ENCODE results near the gene DOCK2.
A peak's percentile ranks its signal among the peaks of the same experiment; 100 is the strongest.

The DOCK2 gene

DNA sequence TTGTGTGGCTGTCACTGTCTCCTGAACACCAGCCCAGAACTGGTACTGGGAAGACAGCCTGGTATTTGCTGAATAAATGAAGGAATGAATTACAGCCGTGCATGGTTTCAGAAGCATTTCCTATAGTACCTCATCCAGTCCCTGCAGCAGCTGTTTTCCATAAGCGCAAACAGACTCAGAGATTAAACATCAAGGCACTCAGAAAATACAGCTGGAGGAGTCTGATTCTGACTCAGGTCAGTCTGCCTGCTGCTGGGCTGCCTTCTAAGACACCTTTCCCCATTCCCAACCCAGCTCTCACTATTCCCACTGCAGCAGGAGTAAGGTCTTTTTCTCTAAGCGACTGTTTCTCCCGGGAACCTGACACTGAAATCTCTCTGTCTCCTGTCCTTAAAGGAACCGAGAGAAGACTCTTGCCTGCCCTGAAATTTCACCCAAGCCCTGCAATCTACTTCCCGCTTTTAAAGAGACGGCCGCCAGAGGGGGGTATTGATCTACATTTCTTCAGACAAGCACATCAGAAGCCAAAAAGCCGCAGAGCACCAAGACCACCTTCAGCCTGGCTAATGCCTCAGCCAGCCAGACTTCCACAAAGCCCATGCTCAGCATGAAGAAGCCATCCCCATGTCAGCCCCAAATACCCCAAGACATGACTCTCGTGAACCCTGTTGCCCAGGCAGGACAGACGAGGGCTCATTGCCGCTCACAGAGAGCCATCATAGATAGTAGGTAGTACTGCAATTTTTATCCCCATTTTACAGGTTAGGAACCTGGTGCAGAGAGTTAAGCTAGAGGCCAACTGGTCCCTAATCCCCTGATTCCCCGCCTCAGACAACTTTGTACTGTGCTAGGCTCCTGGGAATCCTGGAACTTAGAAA lies 463.2 kb downstream of the DOCK2 start:
- POLR2A ChIA-PET, result no interaction called here
- CTCF ChIA-PET, result interaction anchor here (0.6 to 5.5 kb wide), 33 partner anchors 10 to 533 kb away, joined by 3 to 169 read pairs (median 4); no protein-coding TSS in a partner anchor

DNA sequence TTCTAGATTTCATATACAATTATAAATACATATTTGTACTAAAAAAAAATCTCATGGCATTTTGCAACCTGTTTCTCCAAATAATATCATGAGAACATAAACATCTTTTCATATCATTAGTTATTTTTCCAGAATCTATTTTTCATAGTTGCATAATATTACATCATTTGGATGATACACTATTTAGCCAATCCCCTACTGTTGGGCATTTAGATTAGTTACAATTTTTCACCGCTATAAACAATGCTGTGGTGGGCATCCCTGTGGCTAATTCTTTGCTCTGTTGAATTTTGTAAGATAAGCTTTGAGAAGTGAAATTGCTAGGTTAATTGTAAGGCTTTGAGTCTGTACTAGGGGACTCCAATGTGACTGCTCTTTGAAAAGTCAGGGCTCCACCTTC lies 466.4 kb downstream of the DOCK2 start:
- Histone ChIP-seq H3K4me3 (ENCODE audit: low read depth, low read length) (no peak overlapping the region), H3K9me3 (ENCODE audit: control insufficient read depth, insufficient read depth, low read depth, low read length) (no peaks in the 10 kb centered on the region), H3K27ac (ENCODE audit: extremely low read depth, low read depth, low read length) (no peak overlapping the region), H3K4me1 (ENCODE audit: control insufficient read depth, insufficient read depth, low read length) (no peaks in the 10 kb centered on the region), H3K36me3 (ENCODE audit: control insufficient read depth in 2 of 2, insufficient read depth in 1 of 2, low read length in 2 of 2) (no peaks in the 10 kb centered on the region)
- POLR2A ChIA-PET, result no interaction called here
- CTCF ChIA-PET, result interaction anchor here (0.7 kb wide), 1 partner anchor 688 kb away, joined by 3 read pairs; no protein-coding TSS in a partner anchor
- no peak for TF ChIP-seq BCL11B (tag by site-specific recombination; IDR thresholded peaks at IDR 0.05; ENCODE audit: low read depth)
- TF ChIP-seq FEZF1 (tag by site-specific recombination; IDR thresholded peaks at IDR 0.05), result no peak
- peak; percentile 95 for TF ChIP-seq MZF1 (tag by site-specific recombination; IDR thresholded peaks at IDR 0.05; ENCODE audit: borderline replicate concordance)

More for the DNA sequence above, 463.2 kb downstream of the DOCK2 start:
- TF ChIP-seq, protein P1, sequence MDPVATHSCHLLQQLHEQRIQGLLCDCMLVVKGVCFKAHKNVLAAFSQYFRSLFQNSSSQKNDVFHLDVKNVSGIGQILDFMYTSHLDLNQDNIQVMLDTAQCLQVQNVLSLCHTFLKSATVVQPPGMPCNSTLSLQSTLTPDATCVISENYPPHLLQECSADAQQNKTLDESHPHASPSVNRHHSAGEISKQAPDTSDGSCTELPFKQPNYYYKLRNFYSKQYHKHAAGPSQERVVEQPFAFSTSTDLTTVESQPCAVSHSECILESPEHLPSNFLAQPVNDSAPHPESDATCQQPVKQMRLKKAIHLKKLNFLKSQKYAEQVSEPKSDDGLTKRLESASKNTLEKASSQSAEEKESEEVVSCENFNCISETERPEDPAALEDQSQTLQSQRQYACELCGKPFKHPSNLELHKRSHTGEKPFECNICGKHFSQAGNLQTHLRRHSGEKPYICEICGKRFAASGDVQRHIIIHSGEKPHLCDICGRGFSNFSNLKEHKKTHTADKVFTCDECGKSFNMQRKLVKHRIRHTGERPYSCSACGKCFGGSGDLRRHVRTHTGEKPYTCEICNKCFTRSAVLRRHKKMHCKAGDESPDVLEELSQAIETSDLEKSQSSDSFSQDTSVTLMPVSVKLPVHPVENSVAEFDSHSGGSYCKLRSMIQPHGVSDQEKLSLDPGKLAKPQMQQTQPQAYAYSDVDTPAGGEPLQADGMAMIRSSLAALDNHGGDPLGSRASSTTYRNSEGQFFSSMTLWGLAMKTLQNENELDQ (tag by site-specific recombination; IDR thresholded peaks at IDR 0.05; ENCODE audit: low read depth), result no peak
- TF ChIP-seq HOXA7 (CRISPR knock-in tag; IDR thresholded peaks at IDR 0.05; ENCODE audit: borderline replicate concordance) (no peak), KLF10 (tag by site-specific recombination; IDR thresholded peaks at IDR 0.05) (no peak), ZNF140 (tag by site-specific recombination; IDR thresholded peaks at IDR 0.05) (no peak), ZNF654 (tag by site-specific recombination; IDR thresholded peaks at IDR 0.05; ENCODE audit: low read depth) (peak; percentile 68), ZNF514 (tag by site-specific recombination; IDR thresholded peaks at IDR 0.05) (no peak)
- TF ChIP-seq, protein P2, sequence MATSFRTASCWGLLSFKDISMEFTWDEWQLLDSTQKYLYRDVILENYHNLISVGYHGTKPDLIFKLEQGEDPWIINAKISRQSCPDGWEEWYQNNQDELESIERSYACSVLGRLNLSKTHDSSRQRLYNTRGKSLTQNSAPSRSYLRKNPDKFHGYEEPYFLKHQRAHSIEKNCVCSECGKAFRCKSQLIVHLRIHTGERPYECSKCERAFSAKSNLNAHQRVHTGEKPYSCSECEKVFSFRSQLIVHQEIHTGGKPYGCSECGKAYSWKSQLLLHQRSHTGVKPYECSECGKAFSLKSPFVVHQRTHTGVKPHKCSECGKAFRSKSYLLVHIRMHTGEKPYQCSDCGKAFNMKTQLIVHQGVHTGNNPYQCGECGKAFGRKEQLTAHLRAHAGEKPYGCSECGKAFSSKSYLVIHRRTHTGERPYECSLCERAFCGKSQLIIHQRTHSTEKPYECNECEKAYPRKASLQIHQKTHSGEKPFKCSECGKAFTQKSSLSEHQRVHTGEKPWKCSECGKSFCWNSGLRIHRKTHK (tag by site-specific recombination; IDR thresholded peaks at IDR 0.05), result no peak
- TF ChIP-seq, protein P3, sequence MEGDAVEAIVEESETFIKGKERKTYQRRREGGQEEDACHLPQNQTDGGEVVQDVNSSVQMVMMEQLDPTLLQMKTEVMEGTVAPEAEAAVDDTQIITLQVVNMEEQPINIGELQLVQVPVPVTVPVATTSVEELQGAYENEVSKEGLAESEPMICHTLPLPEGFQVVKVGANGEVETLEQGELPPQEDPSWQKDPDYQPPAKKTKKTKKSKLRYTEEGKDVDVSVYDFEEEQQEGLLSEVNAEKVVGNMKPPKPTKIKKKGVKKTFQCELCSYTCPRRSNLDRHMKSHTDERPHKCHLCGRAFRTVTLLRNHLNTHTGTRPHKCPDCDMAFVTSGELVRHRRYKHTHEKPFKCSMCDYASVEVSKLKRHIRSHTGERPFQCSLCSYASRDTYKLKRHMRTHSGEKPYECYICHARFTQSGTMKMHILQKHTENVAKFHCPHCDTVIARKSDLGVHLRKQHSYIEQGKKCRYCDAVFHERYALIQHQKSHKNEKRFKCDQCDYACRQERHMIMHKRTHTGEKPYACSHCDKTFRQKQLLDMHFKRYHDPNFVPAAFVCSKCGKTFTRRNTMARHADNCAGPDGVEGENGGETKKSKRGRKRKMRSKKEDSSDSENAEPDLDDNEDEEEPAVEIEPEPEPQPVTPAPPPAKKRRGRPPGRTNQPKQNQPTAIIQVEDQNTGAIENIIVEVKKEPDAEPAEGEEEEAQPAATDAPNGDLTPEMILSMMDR (tag by site-specific recombination; IDR thresholded peaks at IDR 0.05), result peak; percentile 62
- Histone ChIP-seq H3K4me1 (ENCODE audit: control insufficient read depth, insufficient read depth, low read length) (no peaks in the 10 kb centered on the region), H3K9me3 (ENCODE audit: control insufficient read depth, insufficient read depth, low read depth, low read length) (no peaks in the 10 kb centered on the region), H3K36me3 (ENCODE audit: control insufficient read depth in 2 of 2, insufficient read depth in 1 of 2, low read length in 2 of 2) (no peaks in the 10 kb centered on the region), H3K4me3 (ENCODE audit: low read depth, low read length) (no peak overlapping the region), H3K27ac (ENCODE audit: extremely low read depth, low read depth, low read length) (no peak overlapping the region)

DNA sequence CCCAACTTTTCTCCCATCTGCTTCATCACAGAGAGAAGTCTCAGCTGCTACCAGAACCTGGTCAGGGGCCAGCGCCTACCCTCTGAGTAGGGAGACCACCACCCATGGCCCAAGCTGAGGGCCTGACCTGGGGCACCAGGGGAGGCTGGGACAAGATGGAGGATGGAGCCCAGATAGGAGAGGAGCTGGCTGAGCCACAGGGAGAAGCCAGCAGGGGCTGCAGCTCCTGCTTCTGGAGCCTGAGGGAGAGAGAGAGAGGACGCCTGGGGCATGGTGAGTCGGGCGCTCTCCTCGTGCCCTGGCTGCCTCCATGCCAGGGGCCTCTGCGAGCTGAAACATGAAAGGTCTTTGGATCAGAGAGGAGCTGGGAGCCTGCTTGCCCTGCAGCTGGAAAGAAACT lies 467.2 kb downstream of the DOCK2 start:
- Histone ChIP-seq H3K36me3 (ENCODE audit: control insufficient read depth in 2 of 2, insufficient read depth in 1 of 2, low read length in 2 of 2) (no peaks in the 10 kb centered on the region), H3K4me1 (ENCODE audit: control insufficient read depth, insufficient read depth, low read length) (no peaks in the 10 kb centered on the region), H3K9me3 (ENCODE audit: control insufficient read depth, insufficient read depth, low read depth, low read length) (no peaks in the 10 kb centered on the region), H3K27ac (ENCODE audit: extremely low read depth, low read depth, low read length) (no peak overlapping the region), H3K4me3 (ENCODE audit: low read depth, low read length) (no peak overlapping the region)
- CTCF ChIA-PET, result interaction anchor here (1.0 kb wide), 1 partner anchor 79 kb away, joined by 3 read pairs; no protein-coding TSS in a partner anchor
- POLR2A ChIA-PET, result no interaction called here
- TF ChIP-seq, protein P4, sequence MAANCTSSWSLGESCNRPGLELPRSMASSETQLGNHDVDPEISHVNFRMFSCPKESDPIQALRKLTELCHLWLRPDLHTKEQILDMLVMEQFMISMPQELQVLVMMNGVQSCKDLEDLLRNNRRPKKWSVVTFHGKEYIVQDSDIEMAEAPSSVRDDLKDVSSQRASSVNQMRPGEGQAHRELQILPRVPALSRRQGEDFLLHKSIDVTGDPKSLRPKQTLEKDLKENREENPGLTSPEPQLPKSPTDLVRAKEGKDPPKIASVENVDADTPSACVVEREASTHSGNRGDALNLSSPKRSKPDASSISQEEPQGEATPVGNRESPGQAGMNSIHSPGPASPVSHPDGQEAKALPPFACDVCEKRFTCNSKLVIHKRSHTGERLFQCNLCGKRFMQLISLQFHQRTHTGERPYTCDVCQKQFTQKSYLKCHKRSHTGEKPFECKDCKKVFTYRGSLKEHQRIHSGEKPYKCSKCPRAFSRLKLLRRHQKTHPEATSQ (tag by site-specific recombination; IDR thresholded peaks at IDR 0.05), result no peak
- TF ChIP-seq, protein P5, sequence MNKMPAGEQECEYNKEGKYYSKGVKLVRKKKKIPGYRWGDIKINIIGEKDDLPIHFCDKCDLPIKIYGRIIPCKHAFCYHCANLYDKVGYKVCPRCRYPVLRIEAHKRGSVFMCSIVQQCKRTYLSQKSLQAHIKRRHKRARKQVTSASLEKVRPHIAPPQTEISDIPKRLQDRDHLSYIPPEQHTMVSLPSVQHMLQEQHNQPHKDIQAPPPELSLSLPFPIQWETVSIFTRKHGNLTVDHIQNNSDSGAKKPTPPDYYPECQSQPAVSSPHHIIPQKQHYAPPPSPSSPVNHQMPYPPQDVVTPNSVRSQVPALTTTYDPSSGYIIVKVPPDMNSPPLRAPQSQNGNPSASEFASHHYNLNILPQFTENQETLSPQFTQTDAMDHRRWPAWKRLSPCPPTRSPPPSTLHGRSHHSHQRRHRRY (tag by site-specific recombination; IDR thresholded peaks at IDR 0.05), result no peak
- TF ChIP-seq, protein P6, sequence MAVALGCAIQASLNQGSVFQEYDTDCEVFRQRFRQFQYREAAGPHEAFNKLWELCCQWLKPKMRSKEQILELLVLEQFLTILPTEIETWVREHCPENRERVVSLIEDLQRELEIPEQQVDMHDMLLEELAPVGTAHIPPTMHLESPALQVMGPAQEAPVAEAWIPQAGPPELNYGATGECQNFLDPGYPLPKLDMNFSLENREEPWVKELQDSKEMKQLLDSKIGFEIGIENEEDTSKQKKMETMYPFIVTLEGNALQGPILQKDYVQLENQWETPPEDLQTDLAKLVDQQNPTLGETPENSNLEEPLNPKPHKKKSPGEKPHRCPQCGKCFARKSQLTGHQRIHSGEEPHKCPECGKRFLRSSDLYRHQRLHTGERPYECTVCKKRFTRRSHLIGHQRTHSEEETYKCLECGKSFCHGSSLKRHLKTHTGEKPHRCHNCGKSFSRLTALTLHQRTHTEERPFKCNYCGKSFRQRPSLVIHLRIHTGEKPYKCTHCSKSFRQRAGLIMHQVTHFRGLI (tag by site-specific recombination; IDR thresholded peaks at IDR 0.05), result no peak
- TF ChIP-seq, protein P7, sequence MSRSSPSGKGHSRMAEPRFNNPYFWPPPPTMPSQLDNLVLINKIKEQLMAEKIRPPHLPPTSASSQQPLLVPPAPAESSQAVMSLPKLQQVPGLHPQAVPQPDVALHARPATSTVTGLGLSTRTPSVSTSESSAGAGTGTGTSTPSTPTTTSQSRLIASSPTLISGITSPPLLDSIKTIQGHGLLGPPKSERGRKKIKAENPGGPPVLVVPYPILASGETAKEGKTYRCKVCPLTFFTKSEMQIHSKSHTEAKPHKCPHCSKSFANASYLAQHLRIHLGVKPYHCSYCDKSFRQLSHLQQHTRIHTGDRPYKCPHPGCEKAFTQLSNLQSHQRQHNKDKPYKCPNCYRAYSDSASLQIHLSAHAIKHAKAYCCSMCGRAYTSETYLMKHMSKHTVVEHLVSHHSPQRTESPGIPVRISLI (tag by site-specific recombination; IDR thresholded peaks at IDR 0.05), result no peak
- TF ChIP-seq, protein P8, sequence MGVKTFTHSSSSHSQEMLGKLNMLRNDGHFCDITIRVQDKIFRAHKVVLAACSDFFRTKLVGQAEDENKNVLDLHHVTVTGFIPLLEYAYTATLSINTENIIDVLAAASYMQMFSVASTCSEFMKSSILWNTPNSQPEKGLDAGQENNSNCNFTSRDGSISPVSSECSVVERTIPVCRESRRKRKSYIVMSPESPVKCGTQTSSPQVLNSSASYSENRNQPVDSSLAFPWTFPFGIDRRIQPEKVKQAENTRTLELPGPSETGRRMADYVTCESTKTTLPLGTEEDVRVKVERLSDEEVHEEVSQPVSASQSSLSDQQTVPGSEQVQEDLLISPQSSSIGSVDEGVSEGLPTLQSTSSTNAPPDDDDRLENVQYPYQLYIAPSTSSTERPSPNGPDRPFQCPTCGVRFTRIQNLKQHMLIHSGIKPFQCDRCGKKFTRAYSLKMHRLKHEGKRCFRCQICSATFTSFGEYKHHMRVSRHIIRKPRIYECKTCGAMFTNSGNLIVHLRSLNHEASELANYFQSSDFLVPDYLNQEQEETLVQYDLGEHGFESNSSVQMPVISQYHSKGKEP (tag by site-specific recombination; IDR thresholded peaks at IDR 0.05), result no peak

Measured in HEK293 (cell line).